Stimulated activated CD4-positive, alpha-beta T cell treated with anti-CD3 and anti-CD28 coated beads, TNF-alpha, amount 100 ng/mL, for 24 hours (primary cell): Measurements from ENCODE around the gene EFHD2.
A peak's percentile ranks its signal among the peaks of the same experiment; 100 is the strongest.
"Not testable (repeated sequence)": the region's sequence is repeated elsewhere in the genome, so short reads cannot be mapped to it uniquely, and the experiment has no call there.

Experiments
- DNase-seq, 3 experiments: peaks; one replicate each; pipeline ENCODE4 v3.0.0-alpha.2; 2020; ENCODE audit warnings: low read depth in 3 of 3

The EFHD2 gene

DNA sequence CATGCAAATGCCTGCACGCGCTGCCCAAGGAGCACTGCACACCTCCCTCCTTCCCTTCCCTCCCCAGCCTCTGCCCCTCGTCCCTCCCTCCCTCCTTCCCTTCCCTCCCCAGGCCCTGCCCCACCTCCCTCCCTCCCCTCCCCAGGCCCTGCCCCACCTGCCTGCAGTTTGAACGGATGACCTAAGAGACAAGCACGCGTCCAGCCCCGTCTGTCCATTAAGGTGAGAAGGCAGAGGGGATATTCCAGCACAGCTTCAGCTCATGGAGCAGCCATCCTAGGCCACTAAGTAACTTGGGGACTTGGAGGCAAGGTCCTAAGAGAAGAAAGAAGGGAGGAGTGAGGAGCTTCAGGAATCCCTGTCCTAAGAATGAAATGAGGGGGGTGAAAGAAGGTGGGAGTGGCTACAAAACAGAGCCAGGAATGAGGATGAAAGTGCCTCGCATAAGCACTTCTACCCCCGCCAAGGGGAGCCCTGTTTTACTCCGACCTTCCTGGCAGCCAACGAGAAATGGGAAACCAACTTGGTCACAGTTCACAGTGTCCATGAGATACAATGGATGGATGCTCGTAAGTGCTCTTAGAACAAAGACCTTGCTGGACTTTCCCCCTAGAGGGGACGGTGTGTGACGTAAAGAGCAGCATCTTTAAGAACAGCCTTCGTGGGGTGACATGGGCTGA, 21.3 kb upstream of the EFHD2 start:
- no peak for DNase-seq

DNA sequence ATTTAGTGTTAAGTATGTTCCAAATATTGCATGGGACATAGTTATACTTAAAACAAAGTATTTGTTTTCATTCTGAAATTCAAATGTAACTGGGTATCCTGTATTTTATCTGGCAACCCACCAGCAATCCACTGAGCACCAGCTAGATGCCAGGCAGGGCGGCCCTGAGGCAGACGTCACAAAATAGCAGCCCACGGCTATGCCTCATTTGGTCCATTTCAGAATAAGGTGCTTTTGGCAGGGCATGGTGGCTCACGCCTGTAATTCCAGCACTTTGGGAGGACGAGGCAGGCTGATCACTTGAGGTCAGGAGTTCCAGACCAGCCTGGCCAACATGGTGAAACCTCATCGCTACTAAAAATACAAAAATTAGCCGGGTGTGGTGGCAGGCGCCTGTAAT, 19.9 kb upstream of the EFHD2 start:
- not testable (repeated sequence) for DNase-seq

DNA sequence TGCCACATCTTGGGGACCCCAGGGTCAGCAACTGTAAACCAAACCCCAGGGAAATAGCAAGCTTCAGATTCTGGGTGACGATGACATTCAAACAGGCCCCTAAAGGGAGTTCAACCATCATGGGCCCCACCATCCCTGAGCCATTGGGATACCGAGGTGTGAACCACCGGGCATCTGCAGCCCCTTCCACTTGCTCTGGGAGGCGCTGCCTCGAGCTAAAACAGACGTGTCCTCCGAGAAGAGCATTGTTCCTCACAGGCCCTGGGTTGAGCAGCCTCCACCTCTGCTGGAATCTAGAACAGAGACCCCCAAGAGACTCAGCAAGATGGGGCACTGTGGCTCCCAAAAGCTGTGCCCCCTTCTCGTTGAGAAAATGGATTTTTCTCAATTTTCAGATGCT, 19.0 kb upstream of the EFHD2 start:
- no peak for DNase-seq

- DNase-seq = no peak
These were observed 18.3 kb upstream of the EFHD2 start for GRCh38 chr1:15391366-15391765.

DNA sequence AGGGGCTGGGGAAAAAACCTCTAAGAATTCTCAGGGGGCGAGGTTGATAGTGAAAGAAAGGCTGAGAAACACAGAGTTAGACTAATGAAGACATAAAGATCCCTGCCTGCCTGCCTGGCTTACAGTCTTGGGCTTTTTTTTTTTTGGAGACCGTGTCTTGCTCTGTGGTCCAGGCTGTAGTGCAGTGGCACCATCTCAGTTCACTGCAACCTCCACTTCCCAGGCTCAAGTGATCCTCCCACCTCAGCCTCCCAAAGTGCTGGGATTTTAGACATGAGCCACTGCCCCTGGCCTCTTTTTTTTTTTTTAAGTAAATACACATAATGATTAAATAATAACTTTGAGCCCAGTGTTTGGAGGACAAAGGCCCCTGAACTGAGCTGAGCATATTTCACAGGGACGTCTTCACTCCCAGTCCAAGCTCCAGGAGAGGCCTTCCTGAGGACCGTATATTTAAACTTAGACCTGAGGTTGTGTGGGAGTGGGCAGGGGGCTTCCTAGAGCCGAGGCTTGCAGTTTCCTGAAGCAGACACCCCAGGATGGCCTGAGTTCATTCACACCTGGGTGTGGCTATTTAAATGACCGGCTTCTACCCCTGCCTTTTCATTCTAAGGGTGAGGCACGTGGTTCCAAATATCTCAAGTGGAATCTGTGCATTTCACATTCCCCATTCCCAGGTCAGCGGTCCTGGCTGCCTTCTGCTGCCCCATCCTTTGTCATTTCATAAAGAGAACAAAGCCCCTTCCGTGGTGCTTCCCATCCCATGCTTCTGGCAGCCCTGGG, 16.0 kb upstream of the EFHD2 start:
- DNase-seq = no peak

- no peak for DNase-seq
These were observed 15.4 kb upstream of the EFHD2 start for GRCh38 chr1:15394258-15394690.

DNA sequence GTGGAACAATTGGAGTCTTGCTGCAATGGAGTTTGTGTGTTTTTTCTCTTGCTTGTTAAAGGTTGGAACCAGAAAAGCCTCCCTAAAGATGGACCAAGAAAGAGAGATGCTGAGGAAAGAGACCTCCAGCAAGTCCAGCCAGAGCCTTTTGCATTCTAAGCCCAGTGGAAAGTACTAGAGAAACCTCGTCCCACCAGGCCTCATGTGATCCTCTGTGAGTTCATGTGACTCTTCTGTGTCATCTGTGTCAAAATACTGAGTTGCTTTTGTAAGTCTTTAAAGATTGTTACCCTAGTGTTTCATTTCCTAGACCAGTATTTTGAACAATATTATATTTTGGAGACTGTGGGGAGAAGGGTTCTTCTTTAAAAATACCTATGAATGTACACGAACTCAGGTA, 12.5 kb upstream of the EFHD2 start:
- no peak for DNase-seq

GRCh38 chr1:15399710-15400109, 10.0 kb upstream of the EFHD2 start:
- DNase-seq = no peak

- no peak for DNase-seq
These were observed 9.1 kb upstream of the EFHD2 start for GRCh38 chr1:15400627-15401026.

- no peak for DNase-seq
These were observed 8.2 kb upstream of the EFHD2 start for GRCh38 chr1:15401391-15402055.

DNA sequence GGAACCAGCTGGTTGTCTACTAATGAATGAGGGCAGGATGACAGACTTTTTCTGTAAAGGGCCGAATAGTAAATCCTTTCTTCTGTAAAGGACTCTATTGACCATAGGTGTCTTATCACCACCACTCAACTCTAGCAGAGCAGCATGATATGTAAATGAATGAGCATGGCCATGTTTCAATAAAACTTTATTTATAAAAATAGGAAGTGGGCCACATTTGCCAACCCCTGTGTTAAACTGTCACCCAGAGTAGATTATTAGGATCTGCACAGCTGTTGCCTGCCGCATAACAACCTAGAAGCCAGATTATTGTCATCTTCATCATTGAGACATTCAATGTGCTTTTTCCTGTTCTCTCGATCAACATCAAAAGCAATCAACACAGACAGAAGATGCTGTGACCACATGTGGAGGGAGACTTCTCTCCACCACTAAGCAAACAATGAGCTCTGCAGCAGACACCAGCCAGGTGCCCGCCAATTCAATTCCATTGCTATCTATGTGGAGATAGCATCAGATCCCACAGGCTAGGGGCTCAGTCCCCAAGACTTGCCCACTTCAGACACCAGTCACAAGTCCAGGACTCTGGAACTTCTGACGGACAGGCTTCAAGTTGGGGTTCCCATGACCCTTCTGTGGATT, 6.8 kb upstream of the EFHD2 start:
- no peak for DNase-seq

DNA sequence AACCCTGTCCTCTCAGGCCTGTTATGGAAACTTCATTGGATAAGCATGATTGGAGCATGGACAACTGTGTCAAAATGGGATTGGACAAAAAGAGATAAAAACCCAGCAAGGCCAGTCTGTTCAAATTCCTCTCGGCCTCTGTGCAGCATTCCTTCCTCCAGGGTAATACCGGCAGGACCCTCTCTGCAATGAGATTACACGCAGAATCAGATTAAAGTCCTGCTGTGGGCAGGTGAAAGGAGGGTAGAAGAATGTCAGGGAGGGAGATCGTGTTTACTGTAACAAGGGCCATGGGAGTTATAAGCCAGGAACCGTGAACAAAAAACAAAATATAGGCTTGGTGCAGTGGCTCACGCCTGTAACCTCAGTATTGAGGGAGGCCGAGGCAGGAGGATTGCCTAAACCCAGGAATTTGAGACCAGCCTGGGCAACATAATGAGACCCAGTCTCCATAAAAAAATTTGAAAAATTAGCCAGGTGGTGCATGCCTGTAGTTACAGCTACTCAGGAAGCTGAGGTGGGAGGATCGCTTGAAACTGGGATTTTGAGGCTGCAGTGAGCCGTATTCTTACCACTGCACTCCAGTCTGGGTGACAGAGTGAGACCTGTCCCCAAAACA, 5.6 kb upstream of the EFHD2 start:
- DNase-seq = no peak

DNA sequence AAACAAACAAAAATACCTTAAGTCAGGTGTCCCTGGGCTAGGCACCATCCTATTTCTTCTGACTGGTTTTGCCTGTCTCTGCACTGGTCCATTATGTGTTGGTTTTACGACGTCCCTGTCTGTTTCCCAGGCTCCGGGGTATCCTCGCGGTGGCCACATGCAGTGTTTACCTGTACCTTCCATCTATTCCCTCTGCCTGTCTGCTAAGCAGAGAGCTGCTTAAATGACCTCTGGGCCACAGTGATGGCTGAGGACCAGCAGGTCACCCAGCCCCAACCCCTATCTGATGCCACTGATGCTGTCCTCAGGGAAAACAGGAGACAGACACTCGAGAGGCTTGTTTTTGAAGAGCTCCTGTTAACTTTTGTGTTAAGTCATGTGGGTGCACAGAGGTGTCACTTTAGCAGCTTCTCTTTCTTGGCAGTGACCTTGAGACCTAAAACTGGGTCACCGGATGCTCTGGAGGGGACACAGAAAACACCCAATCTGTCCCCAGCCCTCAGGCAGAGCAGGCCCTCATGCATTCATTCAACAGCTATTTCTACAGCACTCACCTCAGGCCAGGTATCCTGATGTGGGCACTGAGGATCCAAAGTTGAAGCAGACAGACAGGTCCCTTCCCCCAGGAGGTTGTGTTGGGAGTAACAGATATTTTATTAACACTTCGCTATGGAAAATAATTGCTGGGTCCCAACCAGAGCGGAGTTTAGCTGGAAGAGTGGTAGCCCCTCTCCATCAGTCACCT, 4.4 kb upstream of the EFHD2 start:
- DNase-seq = no peak

GRCh38 chr1:15406614-15407559, 2.8 kb upstream of the EFHD2 start:
- no peak for DNase-seq

DNA sequence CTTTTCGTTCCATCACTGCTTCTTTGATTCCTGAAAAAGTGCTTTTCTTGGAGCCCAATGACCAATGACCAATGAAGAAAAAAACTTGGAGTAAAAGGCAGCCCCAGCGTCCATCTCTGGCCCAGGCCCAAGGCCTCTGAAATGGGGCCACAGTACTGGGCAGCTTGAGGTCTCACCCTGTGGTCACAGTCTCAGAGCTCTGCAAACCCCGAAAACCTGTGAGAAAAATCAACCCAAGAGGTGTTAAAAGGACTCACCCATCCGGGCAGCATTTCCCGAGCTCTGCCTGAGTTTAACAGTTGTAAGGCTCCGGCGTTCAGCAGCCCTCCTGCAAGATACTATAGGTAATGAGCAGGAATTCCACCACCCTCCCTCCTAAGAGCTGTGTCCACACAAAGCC, 2.1 kb upstream of the EFHD2 start:
- no peak for DNase-seq

GRCh38 chr1:15408890-15409387, 749 bp upstream of the EFHD2 start:
- DNase-seq = no peak

- DNase-seq = peak in 1 of 3 experiments; percentile 24
These were observed 665 bp downstream of the EFHD2 start for GRCh38 chr1:15410223-15410883.

DNA sequence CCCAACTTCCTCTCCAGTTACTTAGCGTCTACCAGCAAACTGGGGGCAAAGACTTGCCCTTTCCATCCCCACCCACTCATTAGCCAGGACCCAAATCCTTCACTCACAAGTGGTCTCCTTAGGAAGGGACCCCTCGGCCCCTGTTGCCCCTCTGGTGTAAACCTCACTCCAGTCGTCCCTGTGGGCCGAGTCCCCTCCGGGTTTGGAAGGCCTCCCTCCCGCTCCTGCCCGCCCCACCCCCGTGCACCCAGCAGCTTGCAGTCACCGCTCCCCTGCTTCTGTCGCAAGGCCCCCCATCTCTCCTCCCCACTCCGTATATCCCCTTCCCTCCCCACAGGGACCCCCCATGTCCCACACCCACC, 1.2 kb downstream of the EFHD2 start:
- DNase-seq = no peak

- DNase-seq = peak in 1 of 3 experiments; percentile 18
These were observed 2.0 kb downstream of the EFHD2 start for GRCh38 chr1:15411593-15412137.
